Fibroblast of skin of back (primary cell): ENCODE data around the gene FBXO34. TPM values are rescaled to one million over a fixed set of nuclear protein-coding genes. Genes with fewer than 3 reads are reported as not detected.

Experiments used
- DNase-seq: peaks from one replicate; pipeline ENCODE4 v3.0.0-alpha.2; 2013
- polyA plus RNA-seq, 2 experiments: library from polyadenylated mRNA; unstranded; fragments of 120-200 nt; gene quantifications; one replicate each; pipeline ENCODE4 v1.2.1, GENCODE V29; 2013; ENCODE audit not compliant: insufficient read length in 2 of 2

FBXO34 gene, protein sequence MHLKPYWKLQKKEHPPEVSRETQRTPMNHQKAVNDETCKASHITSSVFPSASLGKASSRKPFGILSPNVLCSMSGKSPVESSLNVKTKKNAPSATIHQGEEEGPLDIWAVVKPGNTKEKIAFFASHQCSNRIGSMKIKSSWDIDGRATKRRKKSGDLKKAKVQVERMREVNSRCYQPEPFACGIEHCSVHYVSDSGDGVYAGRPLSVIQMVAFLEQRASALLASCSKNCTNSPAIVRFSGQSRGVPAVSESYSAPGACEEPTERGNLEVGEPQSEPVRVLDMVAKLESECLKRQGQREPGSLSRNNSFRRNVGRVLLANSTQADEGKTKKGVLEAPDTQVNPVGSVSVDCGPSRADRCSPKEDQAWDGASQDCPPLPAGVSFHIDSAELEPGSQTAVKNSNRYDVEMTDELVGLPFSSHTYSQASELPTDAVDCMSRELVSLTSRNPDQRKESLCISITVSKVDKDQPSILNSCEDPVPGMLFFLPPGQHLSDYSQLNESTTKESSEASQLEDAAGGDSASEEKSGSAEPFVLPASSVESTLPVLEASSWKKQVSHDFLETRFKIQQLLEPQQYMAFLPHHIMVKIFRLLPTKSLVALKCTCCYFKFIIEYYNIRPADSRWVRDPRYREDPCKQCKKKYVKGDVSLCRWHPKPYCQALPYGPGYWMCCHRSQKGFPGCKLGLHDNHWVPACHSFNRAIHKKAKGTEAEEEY
- polyA plus RNA-seq (2013, experiment 1 of 2; ENCODE audit: insufficient read length) = 14.7 TPM
- 12.5 TPM for polyA plus RNA-seq (2013, experiment 2 of 2; ENCODE audit: insufficient read length)

DNA sequence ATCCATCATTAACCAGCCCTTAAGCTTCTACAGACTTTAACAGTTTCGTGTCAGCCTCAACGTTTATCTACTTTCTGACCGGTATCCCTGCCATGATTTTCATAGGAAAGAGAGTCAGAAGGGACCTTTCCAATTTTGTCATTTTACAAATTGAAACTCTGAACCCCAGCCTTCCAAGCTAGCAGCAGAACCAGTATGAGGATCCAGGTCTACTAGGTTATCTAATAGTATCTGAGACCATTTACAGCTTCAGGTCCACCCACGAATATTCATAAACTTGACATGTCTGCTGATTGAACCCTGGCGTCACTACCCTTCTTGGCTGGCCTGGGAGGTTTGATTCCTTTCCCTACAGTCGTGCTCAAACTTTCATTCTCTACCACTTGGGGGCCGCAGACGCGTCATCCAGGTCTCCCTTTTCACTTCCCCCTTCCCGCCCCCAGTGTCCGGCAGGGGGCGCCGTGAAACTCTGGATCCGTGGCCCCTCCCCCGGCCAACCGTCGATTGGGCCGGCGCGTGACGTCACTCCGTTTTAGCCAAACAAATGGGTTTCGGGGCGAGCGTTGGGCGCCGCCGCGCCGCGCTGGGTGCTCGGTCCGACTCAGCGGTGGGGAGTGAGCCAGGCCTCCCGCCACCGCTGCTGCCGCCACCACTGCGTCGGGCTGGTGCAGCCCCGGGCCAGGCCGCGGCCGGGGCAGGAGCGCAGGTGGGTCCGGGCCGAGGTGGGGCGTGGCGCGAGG, at the start of gene FBXO34:
Gene FBXO34, plus strand, starts transcription at position 590 of the 740 bp plus-strand sequence. CDS start 78,970 bp downstream, outside the sequence.
- peak; percentile 96 for DNase-seq

DNA sequence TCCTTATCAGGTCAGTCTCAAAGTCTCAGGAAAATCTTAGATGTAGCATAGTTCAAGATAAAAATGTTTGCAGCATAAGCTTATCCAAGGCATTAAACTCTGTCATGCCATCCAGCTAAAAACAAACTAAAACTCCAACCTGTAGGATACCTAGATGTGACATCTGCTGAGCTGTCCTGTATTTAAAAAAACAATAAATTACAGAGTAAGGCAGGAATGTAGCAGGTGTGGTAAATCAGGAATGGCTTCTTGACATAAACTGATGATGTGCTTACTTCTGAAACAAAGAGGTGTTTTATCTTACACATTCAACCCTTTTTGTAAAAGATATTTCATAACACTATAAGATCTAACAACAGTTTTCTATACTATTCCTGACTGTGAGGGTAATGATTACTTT, 49.3 kb upstream of the FBXO34 start:
- no peak for DNase-seq

DNA sequence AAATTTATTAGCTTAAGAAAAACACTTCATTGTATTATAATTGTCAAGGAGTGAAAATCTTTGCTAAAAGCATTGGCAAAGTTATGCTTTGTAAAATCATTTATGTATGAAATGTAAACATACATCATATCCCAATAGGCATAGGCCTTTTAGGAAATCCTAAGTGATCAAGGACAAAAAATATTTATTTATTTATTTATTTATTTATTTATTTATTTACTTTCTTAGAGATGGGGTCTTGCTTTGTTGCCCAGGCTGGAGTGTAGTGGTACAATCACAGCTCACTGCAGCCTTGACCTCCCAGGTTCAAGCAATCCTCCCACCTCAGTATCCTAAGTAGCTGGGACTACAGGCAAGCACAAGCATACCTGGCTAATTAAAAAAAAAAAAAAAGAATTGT, 47.9 kb upstream of the FBXO34 start:
- DNase-seq = no peak

DNA sequence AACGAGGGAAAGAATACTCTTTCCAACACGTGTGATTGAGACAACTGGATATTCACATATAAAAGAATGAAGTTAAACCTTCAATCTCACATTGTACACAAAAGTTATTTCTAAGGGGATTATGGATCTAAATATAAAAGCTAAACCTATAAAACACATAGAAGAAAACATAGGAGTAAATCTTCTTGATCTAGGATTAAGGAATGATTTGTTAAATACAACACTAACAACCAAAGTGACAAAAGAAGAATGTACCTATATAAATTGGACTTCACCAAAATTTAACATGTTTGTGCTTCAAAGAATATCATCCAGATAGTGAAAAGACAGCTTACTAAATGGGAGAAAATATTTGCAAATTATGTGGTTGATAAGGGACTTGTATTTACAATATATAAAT, 43.0 kb upstream of the FBXO34 start:
- DNase-seq = no peak

DNA sequence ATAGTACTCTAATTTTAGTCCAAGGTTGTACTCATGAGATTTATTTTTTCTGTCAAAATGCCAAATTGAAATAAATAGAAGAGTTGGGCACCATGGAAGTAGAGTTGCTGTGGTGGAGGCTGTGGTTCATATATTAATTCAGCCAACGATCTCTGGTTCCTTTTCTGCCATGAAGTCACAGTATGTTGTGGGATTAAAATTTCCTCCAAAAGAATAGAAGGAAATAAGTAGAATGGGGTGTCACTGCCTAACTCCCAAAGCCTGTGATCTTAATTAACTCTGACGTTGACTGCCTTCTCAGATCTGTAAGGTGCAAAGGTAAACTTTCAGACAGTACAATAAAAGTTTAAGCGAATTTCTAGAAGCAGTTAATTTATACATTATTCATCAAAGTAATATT, 37.6 kb upstream of the FBXO34 start:
- DNase-seq = no peak

DNA sequence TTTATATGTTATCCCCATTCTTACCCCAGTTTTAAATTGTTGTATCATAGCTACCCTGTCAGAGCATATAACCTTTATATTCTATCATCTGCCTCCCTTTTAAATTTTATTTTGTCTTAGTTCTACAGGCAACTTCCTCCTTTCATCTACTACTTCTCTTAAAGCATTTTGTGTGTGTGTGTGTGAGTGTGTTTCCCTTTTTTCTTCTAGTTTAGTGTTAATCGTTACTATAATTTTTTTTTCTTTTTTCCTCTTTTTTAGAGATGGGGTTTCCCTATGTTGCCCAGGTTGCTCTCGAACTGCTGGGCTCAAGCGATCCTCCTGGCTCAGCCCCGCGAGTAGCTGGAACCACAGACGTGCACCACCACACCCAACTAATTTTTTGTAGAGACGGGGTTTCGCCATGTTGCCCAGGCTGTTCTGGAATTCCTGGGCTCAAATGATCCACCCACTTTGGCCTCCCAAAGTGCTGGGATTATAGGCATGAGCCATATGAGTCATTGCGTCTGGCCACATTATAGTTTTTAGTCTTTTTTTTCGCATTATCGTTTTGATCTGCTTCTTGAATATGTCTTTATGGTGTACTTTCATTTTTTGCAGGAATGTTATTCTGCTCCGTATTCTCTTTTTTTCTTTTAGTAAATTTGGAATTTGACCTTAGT, 33.1 kb upstream of the FBXO34 start:
- DNase-seq = no peak

DNA sequence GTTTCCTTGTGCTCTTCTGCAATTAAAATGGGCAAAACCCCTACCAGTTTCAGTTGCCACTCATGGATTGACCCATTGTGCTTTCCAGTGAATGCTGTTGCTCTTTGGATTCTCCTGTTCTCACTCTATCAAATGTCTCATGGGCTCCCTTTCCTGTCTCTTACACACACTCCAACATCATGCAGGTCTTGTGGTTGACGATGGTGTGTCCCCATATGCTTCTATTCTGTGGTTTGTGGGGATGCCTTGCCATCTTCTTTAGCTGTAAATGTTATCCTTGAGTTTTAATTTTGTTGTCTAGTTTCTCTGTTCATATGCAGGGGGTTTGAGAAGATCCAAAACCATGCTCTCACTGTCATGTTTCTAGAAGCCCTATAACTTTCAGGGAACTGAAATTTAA, 31.9 kb upstream of the FBXO34 start:
- no peak for DNase-seq

DNA sequence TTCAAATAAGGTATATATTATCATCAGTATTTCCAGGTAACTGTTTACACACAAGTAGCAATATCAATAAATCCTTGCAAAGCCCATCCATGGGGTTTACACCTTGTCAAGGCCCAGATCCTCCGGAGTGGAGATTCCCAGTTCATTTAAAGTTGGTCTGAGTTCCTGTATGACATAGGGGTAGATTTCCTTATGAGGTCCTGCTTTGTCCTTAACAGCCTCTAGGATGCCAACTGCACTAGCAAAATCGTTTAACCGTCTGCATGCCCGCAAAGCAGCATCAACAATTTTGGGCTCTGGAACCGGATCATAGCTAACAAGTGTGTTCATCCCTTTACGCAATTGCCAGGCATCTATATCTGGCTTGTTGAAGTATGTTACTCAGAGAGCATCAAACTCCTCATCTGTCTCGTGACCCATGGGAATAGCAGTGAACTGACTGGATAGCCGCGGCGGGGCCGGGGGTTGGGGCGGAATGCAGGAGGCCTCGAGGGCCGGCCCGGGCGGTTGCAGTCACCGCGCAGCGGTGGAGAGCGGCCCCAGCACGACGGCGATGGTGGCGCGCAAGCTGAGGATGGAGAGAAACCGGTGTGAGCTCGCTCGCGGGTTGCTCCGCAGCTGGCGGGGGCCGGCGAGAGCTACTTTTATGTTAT, 30.6 kb upstream of the FBXO34 start:
- DNase-seq = peak; percentile 63

DNA sequence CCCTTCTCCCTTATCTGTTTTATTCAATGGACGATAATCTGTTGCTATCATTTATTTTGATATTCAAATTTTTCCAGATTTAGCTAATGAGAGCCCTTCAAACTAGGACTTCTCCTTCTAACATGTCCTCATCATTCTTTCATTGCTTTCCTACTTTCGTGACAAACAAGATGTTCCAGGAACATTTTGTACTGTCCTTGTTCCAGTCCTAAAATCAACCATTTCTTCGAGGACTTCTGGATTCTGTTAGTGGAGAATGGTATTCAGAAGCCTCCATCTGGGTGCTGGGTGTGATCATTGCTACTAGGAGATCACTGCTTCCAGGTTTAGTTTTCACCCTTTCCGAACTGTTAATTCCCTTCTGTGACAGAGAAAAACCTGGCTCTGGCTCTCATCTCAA, 29.5 kb upstream of the FBXO34 start:
- no peak for DNase-seq

DNA sequence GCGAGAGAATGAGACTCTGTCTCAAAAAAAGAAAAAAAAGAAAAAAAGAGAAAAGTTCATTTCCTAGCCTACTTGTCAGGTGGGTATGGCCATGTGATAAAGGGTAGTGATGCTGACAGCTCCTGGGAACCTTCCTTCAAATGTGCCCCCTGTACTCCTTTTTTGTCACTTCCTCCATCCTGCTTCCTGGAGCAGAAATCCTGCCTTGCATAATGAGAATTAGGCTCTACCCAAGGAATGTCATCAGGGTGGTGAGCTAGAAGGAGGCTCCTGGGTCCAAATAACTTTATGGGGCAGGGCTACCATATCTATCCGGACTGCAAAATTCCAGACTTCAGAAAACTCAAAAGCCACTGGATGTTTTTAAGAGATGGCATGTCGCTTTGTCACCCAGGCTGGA, 27.8 kb upstream of the FBXO34 start:
- no peak for DNase-seq

DNA sequence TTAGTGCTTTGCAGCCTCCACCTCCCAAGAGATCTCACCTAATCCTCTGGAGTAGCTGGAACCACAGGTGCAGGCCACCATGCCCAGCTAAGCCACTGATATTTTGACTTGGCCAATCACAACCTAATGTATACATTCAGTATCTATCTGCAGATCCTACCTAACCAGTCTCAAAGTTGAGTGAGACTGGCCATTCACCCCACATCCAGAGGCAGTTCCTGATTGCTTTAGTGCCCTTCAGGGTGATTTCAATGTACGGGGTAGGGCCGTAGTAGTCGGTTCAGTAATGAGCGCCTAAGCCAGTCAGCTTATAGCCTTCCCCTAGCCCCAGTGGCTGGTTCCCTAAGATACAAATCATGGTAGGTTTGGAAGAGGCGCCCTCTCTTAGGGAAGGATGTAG, 27.4 kb upstream of the FBXO34 start:
- DNase-seq = no peak

DNA sequence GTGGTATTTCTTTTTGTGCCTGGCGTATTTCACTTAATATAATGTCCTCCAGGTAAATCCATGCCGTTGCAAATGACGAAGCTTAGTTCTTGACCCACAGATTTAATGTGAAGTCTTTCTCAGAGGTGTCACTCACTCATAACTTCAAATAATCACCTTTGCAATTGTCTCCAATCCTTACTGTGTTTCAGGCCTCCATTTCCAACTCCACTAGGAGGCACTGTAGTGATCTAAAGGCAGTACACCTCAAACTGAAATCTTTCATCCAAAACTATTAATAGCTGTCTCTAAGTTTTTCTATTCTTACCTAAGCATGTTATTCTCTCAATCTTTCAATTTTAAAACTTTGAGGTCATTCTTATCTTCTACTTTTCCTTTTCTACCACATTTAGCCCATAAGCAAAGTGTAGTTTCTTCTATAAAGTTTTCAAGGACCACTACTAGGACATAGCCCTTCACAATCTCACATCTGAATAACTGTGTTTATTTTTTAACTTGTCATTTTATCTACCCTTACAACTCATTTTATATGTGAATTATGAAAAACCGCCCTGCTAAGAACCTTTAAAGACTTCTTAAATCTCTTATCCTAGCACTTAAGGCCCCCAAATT, 25.5 kb upstream of the FBXO34 start:
- DNase-seq = peak; percentile 16

DNA sequence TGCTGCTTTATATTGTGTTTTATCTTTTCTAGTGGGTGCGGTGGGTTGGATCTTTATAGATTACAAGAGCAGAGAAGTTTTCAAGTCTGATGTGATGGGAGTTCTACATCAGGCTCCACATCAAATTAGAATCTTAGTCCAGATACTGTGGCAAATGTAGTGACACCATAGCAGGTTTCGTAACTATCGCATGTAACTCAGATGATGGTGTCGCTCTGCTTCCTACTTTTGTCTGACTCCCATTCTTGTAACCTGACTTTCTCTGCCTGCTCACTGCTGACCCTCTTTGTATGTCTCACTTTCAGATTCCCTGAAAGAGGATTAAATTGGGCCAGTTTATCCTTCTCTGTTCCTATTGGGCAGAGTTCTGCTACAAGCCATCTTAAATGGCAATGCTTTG, 22.8 kb upstream of the FBXO34 start:
- DNase-seq = no peak

DNA sequence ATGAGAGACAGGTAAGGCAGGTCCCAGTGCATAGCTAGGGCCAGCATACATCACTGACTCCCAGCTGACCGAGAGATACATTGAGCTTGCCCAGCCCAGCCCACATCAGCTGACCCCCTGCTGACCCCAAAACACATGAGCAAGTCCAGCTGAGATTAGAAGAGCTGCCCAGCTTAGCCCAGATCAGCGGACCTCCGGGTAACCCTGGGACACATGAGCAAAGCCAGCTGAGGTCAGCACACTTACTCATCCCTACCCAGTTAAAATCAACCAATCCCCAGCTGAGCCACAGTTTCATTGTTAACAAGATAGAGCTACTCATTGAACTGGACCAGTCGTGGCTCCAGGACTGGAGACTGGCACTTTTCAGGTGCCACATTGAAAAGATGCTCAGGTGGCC, 21.8 kb upstream of the FBXO34 start:
- peak; percentile 9 for DNase-seq

DNA sequence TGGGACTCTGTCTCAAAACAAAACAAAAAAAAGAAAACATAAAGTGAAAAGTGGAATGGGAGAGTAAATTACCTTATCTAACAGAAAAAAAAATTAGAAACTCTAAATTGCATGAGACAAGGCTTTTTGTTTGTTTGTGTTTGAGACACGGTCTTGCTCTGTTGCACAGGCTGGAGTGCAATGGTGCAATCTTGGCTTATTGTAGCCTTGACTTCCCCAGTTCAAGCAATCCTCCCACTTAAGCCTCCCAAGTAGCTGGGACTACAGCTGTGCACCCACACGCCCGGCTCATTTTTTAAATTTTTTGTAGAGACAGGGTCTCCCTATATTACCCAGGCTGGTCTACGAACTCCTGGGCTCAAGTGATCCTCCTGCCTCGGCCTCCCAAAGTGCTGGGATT, 17.9 kb upstream of the FBXO34 start:
- DNase-seq = no peak

DNA sequence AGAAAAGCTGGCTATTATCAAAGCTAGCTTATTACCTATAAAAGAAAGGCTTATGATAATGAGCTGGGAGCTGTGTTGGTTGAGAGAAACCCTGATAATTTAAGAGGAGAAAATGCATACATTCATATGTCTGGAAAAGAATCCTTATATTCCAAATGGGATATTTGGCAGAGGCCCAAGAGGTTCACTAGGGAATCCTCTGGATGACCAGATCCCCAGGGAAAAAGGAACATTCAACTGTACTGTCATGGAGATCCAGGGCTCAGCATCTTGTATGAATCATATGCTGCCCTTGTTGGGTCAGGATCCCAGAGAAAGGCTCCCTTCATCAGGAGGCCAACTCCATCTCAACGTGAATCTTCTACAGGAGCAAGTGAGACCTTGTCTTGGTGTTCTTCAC, 16.6 kb upstream of the FBXO34 start:
- DNase-seq = peak; percentile 16

DNA sequence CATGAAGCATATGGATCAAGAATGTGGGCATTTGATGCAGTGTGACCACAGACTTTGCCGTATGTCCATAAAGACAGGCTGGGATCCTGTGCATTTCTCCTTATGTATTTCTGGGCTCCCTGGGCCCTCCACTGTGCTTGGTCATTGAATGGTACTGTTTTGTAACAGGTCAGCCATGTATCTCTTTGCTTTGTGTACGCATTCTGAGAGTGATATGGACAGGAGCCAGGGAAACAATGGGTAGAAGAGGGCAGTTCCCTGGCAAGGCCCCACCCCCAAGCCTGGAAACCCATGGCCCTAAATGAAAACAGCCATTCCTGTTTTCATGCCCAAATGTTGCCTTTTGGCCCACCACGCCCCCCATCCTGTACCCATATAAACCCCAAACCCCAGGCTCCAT, 15.2 kb upstream of the FBXO34 start:
- DNase-seq = no peak

DNA sequence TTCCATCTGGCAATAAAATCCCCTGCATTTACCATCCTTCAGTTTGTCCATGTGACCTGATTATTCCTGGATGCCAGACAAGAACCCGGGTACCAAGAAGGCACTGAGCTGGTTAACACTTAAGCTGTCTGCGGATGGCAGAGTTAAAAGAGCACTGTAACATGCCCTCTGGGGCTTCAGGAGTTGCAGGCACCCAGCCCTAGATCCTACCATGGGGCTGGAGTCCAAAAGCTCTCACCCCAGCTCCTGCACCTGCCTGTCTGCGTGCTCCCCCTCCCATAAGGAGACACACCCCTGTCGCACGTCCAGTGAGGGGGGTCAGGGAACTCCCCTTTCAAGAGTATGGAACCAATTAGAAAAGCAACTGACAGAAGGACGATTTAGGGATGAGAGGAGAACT, 14.6 kb upstream of the FBXO34 start:
- no peak for DNase-seq

DNA sequence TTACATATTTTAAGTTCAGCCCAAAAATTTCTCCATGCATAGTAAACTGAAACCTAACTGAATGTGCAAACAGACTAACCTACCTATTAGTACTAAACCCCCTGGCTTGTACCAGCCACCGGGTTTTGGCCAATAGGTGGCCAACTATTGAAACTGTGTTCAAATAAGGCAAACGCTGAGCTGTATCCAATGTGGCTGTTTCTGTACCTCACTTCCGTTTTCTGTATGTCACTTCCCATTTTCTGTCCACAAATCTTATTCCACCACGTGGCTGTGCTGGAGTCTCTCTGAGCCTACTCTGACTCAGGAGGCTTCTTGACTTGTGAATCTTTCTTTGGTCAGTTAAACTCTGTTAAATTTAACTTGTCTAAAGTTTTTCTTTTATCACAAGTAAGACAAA, 6.0 kb upstream of the FBXO34 start:
- no peak for DNase-seq

DNA sequence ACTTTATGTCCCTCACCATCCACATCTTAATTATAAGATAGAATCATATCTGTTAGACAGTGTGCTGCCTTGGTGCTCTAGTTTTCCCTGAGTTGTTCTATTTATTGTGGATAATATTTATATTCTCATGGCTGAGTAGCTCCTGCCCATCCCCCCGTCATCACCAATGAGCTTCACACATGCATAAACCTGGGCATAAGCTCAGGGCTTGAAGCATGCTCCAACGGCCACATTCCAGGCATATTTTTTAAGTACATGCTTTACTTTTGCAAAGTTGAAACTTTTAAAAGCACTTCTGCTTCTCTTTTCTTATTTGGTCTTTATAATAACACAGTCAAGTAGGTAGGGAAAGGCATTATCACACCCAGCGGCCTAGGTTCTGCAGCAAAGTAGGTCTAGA, 3.4 kb upstream of the FBXO34 start:
- peak; percentile 35 for DNase-seq

DNA sequence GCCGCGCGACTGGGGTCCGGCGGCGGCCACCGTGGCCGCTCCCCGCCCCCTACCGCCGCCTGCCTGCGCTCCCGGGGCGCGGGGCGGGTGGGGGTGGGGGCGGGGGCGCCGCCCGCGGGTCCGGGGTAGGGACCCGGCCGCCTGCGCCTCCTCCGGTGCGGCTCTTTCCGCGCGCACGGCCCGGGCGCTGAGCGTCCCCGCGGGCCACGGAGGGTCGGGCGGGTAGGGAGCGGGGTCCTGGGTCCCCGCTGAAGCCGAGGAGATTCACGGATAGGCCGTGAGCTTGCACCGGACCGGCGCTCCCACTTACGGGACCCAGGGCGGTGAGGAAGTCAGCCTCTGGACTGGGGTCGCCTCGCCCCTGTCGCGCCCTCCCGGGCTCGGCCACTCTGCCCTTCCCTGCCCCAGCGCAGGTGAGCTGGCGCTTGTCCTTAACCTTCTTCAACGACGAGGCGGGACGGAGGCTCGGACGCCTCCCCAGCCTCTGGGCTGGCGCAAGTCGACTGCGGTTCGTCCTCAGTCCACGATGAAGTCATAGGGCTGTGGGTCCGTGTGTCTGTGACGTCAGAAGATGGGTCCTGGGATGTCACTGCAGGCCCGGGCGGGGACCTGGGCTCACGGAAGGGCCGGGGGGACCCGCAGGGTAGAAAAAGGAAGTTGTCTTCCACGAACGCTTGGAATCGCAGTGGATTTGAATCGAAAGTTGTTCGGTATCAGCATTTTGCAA, 514 bp downstream of the FBXO34 start:
- peak; percentile 79 for DNase-seq
